ENCODE data around the gene C1orf116.
"Not testable (repeated sequence)": the region's sequence is repeated elsewhere in the genome, so short reads cannot be mapped to it uniquely, and the experiment has no call there.

Gene C1orf116

GRCh38 chr1:207049054-207049453 lies 16.5 kb upstream of the C1orf116 start:
- H3K4me3 ChIP-seq (ENCODE audit: control insufficient read depth, low read depth, low read length): no peak overlapping the region
- no peak for DNase-seq (ENCODE audit: low read depth)
- TF ChIP-seq CTCF (conservative IDR thresholded peaks at IDR 0.05; ENCODE audit: control insufficient read depth, insufficient read depth, low read depth, low read length): no peak

GRCh38 chr1:207048041-207048440 lies 15.5 kb upstream of the C1orf116 start:
- no peak overlapping the region for H3K4me3 ChIP-seq (ENCODE audit: control insufficient read depth, low read depth, low read length)
- TF ChIP-seq CTCF (conservative IDR thresholded peaks at IDR 0.05; ENCODE audit: control insufficient read depth, insufficient read depth, low read depth, low read length): no peak
- no peak for DNase-seq (ENCODE audit: low read depth)

- no peak for TF ChIP-seq CTCF (conservative IDR thresholded peaks at IDR 0.05; ENCODE audit: control insufficient read depth, insufficient read depth, low read depth, low read length)
- H3K4me3 ChIP-seq (ENCODE audit: control insufficient read depth, low read depth, low read length): no peak overlapping the region
- DNase-seq (ENCODE audit: low read depth): no peak
Measured at GRCh38 chr1:207047505-207047904, 14.9 kb upstream of the C1orf116 start.

- no peak for DNase-seq (ENCODE audit: low read depth)
- H3K4me3 ChIP-seq (ENCODE audit: control insufficient read depth, low read depth, low read length): no peak overlapping the region
- TF ChIP-seq CTCF (conservative IDR thresholded peaks at IDR 0.05; ENCODE audit: control insufficient read depth, insufficient read depth, low read depth, low read length): no peak
Measured at GRCh38 chr1:207045453-207045852, 12.9 kb upstream of the C1orf116 start.

GRCh38 chr1:207041397-207041796 lies 8.8 kb upstream of the C1orf116 start:
- not testable (repeated sequence) for DNase-seq (ENCODE audit: low read depth); H3K4me3 ChIP-seq (ENCODE audit: control insufficient read depth, low read depth, low read length)

- no peak for DNase-seq (ENCODE audit: low read depth)
- H3K4me3 ChIP-seq (ENCODE audit: control insufficient read depth, low read depth, low read length): no peak overlapping the region
- no peak for TF ChIP-seq CTCF (conservative IDR thresholded peaks at IDR 0.05; ENCODE audit: control insufficient read depth, insufficient read depth, low read depth, low read length)
Measured at GRCh38 chr1:207040181-207040533, 7.6 kb upstream of the C1orf116 start.

- DNase-seq (ENCODE audit: low read depth): no peak
- H3K4me3 ChIP-seq (ENCODE audit: control insufficient read depth, low read depth, low read length): no peak overlapping the region
- TF ChIP-seq CTCF (conservative IDR thresholded peaks at IDR 0.05; ENCODE audit: control insufficient read depth, insufficient read depth, low read depth, low read length): no peak
Measured at GRCh38 chr1:207039380-207040180, 7.0 kb upstream of the C1orf116 start.
